ELR (cell line): ENCODE measurements around the gene PAK6.
A peak's percentile ranks its signal among the peaks of the same experiment; 100 is the strongest.

ENCODE experiments used
- DNase-seq: peaks from one replicate; pipeline ENCODE4 v3.0.0-alpha.2; 2015; ENCODE audit warnings: low read depth

The PAK6 gene

GRCh38 chr15:40293006-40293405 lies 54.1 kb downstream of the PAK6 start:
- no peak for DNase-seq

GRCh38 chr15:40293905-40294895 lies 55.3 kb downstream of the PAK6 start:
- DNase-seq, result no peak

DNA sequence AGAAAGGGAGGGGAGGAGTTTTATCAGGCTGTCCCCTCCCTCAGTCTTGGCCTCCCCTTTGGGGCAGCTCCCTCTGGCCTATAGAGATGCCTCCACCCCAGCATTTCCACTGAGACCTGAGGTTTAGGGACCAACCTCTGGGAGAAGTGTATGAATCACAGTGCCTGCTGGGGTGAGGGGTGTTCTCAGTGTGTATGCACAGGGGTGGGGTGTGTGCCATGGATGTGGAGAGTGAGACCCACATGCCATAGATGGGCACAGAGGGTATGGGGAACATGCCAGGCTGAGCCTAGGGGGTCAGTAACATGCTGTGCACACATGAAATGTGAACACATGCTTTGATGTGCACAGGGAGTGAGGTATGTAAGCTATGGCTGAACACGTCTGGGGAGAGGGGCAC lies 56.4 kb downstream of the PAK6 start:
- no peak for DNase-seq

GRCh38 chr15:40295877-40296560 lies 57.2 kb downstream of the PAK6 start:
- no peak for DNase-seq

DNA sequence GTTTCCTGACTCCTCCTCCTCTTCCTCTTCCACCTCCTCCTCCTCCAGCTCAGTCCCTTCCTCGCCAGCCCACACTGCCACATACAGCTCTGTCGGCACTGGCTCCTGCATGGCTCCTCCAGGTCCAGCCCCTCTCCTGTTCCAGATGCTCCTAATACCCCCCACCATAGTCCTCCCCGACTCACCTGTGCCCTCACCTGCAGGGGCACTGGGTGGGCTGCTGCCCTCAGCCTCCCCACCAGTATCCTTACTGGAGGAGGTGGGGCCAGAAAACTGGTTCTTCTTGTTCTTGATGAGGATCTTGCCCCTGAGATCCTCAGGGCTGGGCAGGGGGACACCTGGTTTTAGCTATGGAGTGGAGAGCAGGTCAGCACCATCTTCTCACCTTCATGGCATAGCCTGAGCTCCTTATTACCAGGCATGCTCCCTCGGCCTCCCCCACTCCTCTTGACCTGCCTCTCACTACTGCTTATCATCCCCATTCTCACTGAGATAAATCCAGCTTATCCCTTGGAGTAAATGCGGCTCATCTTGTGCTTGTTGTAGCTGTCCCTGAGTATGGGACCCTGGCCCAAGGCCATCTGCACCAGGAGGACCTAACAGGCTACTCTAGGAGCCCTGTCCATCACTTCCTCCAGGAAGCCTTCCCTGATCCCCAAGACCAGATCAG lies 57.8 kb downstream of the PAK6 start:
- no peak for DNase-seq

DNA sequence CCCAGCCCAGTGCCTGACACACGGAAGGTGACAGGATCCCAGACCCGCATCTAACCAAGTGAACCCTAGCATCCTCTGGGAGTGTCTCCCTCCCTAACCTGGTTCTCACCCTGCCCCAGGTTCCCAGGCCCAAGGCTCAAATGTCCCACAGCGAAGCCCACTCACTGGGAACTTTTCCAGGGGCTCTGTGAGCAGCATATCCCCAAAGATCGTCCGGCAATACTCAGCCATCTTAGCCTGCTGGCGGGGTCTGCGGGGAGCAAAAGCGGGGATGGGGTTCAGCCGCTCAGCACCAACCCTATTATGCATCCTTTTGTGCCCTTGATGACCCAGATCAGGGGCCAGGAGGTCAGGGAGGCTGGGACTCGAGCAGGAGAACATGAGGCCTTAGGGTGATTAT lies 58.5 kb downstream of the PAK6 start:
- DNase-seq, result no peak

DNA sequence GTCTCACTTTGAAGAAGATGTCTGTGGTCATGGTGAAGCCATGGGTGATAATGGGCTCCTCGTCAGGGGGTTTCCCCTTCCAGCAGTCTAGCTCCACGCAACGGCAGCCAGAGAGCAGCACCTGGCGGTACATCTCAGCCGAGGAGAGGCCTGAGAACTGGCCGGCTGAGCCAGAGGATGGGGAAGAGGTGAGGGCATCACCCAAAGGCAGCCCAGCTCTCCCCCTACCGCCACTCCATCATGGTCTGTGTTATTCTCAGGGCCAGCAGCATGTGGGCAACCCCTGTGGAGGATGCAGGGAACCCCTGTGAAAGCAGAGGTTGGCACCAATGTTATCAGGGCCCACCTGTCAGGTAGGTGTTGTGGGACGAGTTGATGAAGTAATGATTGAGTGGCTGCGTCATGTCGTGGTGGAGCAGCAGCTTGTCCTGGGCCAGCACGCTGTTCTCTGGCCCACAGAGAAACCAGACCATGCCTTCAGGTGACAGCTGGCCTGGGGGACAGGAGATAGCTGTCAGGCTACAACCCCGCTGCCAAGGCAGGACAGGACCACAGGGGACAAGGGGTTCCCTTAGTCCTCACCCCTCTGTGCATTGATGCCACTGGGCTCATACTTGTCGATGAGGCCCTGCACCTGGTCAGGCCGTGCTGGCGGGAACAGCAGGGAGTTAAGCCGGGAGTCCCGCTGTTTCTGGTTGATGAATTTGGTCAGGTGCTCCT lies 59.5 kb downstream of the PAK6 start:
- no peak for DNase-seq

DNA sequence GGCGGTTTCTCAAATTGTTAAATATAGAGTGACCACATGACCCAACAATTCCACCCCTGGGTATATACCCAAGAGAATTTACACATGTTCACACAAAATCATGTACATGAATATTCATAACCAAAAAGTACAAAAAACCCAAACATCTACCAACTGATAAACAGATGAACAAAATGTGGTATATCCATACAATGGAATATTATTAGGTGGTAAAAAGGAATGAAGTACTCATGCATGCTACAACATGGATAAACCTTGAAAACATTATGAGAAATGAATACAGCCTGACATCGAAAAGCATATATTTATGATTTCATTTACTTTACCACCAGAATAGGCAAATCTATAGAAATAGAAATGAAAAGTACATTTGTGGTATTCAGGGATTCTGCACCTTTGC lies 61.5 kb downstream of the PAK6 start:
- no peak for DNase-seq

DNA sequence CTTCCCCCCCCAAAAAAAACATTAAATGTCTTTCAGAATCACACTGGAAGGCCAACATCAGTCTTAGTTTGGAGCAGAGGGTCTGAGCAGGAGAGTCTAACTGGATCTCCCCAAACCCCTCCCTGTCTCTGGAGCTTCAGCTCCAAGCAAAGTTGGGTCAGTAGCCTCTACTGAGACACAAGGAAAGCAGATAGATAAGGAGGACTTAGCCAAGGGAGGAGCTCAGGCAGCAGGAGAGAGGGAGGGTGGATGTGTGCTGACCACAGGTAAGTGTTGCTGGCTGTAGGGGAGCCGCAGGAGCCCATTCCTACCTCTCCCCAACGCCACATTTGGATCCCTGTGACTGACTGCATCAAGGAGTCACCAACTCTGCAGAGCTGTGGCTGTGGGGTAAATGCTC lies 61.9 kb downstream of the PAK6 start:
- no peak for DNase-seq

- no peak for DNase-seq
Observed at GRCh38 chr15:40301467-40302179, 62.8 kb downstream of the PAK6 start.

DNA sequence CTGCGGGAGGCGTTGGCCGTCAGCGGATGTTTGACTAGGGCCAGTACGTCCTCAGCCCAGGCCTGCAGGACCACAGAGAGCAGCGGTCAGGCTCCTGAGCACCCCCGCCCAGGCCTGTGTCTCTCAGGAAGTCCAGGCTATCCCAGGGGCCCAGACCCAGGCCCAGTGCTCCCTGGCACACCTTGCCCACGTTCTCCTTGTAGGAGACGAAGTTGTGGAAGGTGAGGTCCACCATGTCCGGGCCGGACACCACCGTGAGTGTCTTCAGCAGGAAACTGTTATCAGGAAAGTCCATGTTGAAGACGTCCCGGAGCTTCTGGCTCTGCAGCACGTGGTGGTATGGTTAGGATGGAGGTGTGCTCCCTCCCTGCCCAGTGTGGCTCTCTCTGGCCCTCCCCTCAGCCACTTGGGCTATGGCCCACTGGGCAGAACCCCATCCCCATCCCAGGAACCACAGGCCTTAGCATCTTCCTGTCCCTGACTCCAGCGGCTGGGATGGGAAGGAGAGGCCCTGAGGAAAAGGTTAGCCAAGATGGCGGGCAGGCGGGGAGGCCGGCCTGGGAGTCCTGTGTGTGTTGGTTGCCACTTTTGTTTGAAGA lies 63.5 kb downstream of the PAK6 start:
- no peak for DNase-seq

- no peak for DNase-seq
Observed at GRCh38 chr15:40302981-40303380, 64.1 kb downstream of the PAK6 start.

- DNase-seq, result no peak
Observed at GRCh38 chr15:40303576-40303975, 64.7 kb downstream of the PAK6 start.

DNA sequence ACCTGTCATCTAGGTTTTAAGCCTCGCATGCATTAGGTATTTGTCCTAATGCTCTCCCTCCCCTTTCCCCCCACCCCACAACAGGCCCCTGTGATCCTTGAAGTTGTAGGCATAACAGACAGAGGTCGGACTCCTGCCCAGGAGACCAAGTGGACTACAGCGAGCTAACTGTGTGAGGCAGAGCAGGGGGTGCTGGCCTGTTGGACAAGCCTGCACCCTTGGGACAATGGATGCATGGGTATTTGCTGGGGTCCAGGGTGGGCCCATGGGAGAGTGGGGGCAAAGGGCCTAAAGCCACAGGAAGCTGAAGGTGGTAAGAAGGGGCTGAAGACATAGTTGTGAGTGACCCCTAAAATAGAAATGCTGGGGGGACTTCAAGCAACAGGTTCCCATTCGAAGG lies 66.4 kb downstream of the PAK6 start:
- no peak for DNase-seq

- DNase-seq, result no peak
Observed at GRCh38 chr15:40306371-40306770, 67.5 kb downstream of the PAK6 start.

DNA sequence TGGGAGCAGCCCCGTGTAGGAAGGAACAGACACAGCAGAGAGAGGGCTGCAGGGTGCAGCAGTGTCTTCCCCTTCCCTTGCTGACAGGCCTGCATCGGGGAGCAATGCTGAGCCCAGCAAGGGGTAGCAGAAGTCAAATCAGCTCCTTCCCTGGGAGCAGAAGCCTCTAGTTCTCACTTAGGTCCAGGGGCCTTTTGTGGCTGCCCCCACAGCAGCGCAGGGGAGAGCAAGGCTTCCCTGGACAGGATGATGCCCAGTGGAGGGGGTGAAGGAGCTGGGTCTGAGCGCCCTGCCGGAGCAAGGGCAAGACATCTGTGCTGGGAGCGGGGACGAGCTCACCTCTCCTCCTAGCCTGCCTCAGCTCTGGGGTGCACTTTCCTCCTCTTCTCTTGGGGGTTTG lies 68.0 kb downstream of the PAK6 start:
- no peak for DNase-seq

- DNase-seq, result no peak
Observed at GRCh38 chr15:40307421-40308211, 68.8 kb downstream of the PAK6 start, which contains the start of gene PLCB2. Gene PLCB2, minus strand, starts transcription at chr15:40307935. Its CDS starts 263 bp downstream, at chr15:40307672.

DNA sequence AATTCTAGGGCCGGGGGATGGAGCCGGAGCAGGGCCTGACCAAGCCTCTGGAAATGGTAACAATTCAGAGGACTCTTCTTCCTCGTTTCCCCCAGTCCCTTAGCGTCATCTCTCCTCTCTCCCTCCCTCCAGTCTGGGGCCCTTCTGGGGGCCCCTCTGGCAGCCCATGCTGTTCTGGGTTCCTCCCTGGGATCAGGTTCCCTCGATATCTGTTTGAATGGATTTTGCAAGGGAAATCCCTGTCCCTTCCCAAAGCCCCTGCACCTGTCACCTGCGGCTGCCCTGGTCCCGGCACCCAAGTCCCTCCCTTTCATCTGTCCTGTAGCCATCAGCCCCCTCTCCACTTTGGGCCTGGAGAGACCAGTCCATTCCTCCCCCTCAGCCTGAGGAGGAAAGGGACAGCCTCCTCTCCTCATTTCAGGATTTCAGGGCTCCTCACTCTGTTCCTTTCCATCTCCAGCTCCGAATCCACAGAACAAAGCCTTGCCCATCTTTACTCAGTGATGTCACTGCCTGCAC lies 70.5 kb downstream of the PAK6 start:
- no peak for DNase-seq

GRCh38 chr15:40310001-40310959 lies 71.4 kb downstream of the PAK6 start:
- DNase-seq, result peak; percentile 47
